Measurements from ENCODE around the gene ELOVL5. TPM values are rescaled to one million over a fixed set of nuclear protein-coding genes. Genes with fewer than 3 reads are reported as not detected.
"Not testable (repeated sequence)": the region's sequence is repeated elsewhere in the genome, so short reads cannot be mapped to it uniquely, and the experiment has no call there.

ELOVL5 gene, protein sequence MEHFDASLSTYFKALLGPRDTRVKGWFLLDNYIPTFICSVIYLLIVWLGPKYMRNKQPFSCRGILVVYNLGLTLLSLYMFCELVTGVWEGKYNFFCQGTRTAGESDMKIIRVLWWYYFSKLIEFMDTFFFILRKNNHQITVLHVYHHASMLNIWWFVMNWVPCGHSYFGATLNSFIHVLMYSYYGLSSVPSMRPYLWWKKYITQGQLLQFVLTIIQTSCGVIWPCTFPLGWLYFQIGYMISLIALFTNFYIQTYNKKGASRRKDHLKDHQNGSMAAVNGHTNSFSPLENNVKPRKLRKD
- polyA plus RNA-seq: 100 to 1,000 TPM in 2 of 3 donors, 10 to 100 TPM in 1; 38.8 to 302 (median 104) TPM

DNA sequence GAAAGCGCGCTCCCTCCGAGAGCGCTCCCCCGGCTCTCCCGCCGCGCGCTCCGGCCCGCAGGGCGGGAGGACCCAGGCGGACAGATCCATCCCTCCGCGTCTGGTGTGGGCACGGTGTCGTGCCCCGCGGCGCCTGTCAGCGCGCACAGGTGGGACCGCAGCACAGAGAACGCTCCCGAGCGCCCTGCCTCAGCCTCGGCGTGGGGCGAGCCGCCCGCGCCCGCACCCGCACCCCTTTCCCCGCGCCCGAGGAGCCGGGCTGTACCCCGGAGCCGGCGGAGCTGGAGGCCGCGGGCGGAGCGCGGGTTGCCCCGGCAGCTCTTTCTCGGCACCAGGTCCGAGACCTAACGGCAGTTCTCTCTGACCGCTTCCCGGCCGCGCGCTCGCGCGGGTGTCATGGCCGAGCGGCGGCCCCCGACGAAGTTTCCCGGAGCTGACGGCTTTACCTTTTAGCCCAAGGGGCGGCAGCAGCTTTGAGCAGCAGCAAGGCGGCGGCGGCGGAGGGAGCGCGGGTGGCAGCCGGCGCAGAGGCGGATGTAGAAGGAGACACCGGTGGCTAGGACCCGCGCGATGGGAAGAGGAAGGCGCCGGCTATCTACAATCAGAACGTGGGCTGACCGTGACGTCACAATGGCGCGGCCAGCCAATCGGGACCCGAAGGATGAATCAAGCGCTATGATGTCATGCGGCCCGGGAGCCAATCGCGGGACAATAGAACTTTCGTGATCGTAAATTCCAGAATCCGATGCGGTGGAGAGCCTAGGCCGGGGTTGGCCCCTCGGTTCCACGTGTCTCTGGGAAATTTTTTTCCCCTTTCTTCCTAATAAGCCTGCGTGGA, at the start of gene ELOVL5:
ELOVL5 (minus strand) TSS at position 580 of the 838 bp plus-strand sequence. CDS start 53,251 bp downstream, outside the sequence.
- 0% methylated on average over 74 to 101 of the region's 101 CpGs for WGBS, 3 donors

DNA sequence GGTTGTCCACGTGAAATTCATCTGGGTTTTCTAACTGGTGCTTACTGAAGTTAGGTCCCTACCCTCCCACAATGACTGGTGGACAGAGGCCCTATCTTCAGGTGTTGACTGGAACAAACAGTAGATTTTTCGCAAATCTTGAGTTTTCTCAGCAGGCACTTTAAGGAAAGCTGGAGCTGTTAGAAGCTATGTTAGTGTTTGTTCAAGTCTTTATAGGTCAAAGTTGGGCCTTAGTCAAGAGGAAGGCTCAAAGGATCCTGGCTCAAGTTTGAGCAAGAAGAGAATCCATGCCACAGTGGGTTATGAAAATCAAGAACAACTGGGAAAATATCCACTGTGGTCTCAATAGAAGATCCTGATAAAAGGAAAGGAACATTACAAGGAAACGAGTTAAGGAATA, 48.5 kb upstream of the ELOVL5 start:
- H3K27ac ChIP-seq (ENCODE audit: low read depth, low read length): no peak overlapping the region
- WGBS, 3 donors: 68 to 73% (median 69%) methylated on average over 3 of the region's 3 CpGs

More for the DNA sequence above, at the start of gene ELOVL5:
- peak within 1 kb of the TSS; percentile 97 for H3K27ac ChIP-seq (ENCODE audit: low read depth, low read length)

DNA sequence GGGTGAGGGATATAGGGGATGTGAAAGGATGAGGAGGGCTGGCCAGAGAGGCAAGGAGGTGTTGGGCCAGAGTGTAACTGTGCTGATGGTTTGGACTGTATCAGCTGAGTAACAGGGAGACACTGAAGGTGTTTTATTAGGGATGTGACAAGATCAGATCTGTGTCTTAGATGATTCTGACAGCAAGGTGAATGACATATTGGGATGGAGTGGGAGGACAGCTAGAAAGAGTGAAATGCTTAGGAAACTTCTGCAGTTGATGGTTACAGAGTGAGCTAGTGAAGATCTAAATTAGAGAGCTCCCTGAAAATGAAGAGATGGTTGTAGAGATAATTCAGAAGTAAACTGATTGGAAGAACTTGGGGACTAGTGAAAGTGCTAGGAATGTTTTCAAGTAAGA, 47.2 kb upstream of the ELOVL5 start:
- H3K27ac ChIP-seq (ENCODE audit: low read depth, low read length): no peak overlapping the region

DNA sequence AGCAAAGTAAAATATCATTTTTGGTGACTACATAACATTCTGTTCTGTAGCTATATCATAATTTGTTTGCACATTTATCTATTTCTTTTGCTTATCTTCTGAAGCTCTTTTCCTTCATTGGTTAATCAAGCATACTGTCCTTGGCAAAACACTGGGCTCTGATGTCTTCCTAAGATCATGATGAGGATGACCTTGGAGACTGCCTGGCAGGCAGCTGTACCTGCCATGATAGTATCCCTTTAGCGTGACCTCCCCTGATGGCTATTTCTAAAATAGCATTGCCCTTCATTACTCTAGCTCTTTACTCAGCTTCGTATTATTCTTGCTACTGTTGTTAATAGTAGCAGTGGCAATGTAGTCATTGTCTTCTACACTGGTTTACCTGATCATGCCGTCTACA, 46.0 kb upstream of the ELOVL5 start:
- H3K27ac ChIP-seq (ENCODE audit: low read depth, low read length): no peak overlapping the region
- WGBS, 3 donors: 78 to 96% (median 94%) methylated on average over 3 of the region's 3 CpGs

DNA sequence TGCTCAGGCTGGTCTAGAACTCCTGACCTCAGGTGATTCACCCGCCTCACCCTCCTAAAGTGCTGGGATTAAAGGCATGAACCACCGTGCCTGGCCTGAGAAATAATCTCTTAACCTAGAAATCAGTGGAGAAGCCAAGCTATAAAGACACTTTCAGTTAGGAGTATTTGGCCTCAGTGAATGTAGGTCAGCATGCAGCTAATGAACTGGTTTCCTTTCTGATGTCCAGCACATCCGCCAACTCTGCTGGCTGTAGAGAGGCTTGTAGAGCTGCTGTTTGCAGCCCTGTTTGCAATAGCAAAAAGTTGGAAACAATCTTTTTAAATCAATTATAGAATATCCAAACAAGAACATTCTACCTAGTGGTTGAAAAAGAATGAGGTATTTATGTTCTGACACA, 42.4 kb upstream of the ELOVL5 start:
- WGBS, 3 donors: 61 to 74% (median 63%) methylated on average over 3 of the region's 3 CpGs
- no peak overlapping the region for H3K27ac ChIP-seq (ENCODE audit: low read depth, low read length)

DNA sequence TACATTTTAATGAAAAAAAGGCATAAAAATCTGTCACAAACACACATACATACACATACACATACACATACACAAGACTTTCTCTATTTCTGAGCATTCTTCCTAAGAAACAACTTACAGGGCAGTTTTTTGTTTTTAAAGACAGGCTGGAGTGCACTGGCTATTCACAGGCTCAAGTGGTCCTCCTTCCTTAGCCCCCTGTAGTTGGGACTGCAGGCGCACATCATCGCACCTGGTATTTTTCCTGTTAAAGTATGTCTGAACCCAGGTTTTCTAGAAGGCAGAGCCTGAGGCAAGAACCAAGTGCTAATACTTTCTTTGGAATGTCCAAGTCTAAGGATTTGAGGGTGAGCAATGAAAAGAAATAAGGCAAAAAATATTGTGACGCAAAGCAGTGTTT, 41.3 kb upstream of the ELOVL5 start:
- WGBS, 3 donors: 83 to 98% (median 84%) methylated on average over 3 of the region's 3 CpGs
- H3K27ac ChIP-seq (ENCODE audit: low read depth, low read length): no peak overlapping the region

DNA sequence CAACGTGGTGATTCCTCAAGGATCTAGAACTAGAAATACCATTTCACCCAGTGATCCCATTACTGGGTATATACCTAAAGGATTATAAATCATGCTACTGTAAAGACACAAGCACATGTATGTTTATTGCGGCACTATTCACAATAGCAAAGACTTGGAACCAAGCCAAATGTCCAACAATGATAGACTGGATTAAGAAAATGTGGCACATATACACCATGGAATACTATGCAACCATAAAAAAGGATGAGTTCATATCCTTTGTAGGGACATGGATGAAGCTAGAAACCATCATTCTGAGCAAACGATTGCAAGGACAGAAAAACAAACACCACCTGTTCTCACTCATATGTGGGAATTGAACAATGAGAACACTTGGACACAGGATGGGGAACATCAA, 39.9 kb upstream of the ELOVL5 start:
- H3K27ac ChIP-seq (ENCODE audit: low read depth, low read length): not testable (repeated sequence)
- WGBS, 3 donors: 73 to 92% (median 80%) methylated on average over 3 of the region's 3 CpGs

DNA sequence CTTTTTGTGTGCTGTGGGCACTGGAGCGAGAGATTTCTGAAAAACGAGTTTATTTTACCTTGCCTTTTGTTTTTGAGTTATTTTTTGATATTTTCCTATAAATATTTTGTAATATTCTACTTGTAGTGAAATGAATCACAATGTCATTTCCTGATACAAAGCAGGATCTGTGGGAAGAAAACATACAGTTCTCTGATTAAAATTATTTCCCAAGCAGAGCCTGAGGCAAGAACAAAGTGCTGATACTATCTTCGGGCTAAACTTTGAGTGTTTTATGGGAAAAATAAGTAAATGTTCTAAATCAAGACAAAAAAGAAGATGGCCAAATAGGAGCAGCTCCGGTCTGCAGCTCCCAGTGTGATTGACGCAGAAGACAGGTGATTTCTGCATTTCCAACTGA, 33.7 kb upstream of the ELOVL5 start:
- no peak overlapping the region for H3K27ac ChIP-seq (ENCODE audit: low read depth, low read length)
- WGBS, 3 donors: 79 to 94% (median 82%) methylated on average over 5 of the region's 5 CpGs

DNA sequence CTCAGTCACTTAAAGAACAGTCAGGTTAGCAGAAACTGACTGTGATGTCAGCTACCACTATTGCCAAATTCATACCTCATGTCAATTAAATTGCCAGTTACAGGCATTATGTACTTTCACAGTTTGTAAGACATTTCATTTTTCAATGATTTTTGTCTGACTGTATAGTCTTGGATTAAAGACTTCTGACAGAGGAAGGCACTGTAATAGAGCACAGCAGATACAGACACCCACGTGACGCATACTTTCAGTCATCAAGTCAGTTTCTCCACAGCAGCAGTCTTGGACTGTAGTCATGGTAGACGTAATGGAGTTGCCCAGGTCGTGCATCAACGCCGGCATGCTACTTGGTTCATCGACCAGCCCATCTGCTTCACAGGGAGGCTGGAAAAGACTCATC, 29.5 kb upstream of the ELOVL5 start:
- no peak overlapping the region for H3K27ac ChIP-seq (ENCODE audit: low read depth, low read length)
- 92 to 95% (median 94%) methylated on average over 7 of the region's 7 CpGs for WGBS, 3 donors

DNA sequence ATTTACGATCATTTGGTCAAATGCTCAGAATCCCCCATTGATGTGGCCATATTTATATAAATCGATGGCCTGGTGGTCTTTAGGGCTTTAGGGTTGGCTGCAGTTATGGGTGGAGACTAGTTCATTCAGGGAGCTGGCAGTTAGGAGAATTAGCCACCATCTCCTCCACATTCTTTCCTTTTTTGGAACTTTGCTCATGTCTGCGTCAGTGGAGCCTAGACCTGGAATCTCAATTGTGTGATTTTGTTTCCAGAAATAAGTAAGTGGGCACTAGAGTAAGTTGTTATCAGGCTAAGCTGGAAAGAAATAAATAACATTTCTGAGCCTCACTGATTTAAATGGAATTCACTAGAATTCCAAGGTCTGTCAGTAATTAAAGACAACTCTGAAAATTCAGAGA, 29.0 kb upstream of the ELOVL5 start:
- 73 to 81% (median 79%) methylated on average over 3 of the region's 3 CpGs for WGBS, 3 donors
- no peak overlapping the region for H3K27ac ChIP-seq (ENCODE audit: low read depth, low read length)

DNA sequence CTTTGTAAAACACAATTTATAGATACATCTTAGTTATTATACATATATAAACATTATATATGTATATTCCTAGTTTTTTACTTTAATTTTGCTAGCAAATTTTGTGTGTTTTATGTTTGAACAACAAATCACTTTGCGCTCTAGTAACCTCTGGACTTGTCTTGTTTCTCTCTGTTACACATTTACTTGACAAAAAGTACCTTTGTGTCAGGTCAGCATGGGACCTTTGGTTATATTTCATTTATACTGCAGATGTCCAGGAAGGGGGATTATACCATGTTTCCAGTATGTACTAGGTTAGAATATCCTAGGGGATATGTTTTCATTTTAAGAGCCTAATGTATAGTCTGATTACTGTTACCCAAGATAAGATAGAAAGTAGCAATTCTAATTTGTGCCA, 28.5 kb upstream of the ELOVL5 start:
- H3K27ac ChIP-seq (ENCODE audit: low read depth, low read length): no peak overlapping the region
- WGBS, 3 donors: 76 to 100% (median 92%) methylated on average over 1 of the region's 1 CpG

DNA sequence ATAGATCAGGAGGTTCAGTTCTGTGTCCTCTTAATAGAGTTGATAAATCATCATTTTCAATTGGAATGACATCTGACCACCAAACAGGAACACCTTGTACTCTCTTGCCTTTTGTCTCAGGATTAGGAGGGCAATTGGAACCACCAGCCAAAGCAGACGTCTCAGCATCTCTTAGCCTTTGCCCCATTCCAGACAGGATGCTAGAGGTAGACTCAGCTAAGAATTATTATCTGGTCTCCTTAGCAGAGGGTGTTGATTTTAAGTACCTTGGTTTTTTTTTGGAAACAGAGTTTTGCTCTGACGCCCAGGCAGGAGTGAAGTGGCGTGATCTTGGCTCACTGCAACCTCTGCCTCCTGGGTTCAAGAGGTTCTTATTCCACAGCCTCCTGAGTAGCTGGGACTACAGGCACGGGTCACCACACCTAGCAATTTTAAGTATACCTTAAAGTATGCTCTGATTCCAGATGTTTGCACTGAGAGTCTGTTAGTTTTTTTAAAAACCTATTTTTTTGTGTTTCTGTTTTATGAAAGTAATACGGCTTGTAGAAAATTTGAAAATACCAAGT, 28.0 kb upstream of the ELOVL5 start:
- whole genome bisulfite sequencing, 3 donors: 82 to 89% (median 85%) methylated on average over 5 of the region's 5 CpGs
- no peak overlapping the region for H3K27ac ChIP-seq (ENCODE audit: low read depth, low read length)

DNA sequence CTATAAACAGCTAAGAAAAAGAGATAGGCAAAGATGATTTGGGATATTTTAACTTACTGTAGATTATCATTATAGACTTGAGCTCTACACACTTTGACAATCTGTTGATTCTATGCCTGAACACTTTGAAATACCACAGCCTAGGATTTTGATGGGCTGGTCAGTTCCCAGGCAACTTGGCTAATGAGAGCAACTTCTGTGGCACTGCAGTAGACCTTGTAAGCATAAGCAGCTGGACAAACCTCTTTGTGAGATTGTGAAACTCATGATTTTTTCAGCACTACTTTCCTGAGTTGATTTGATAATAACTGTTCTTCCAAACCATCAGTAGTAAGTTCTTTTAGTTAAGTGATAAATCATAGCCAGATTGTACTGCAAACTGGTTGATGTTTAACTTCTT, 27.1 kb upstream of the ELOVL5 start:
- H3K27ac ChIP-seq (ENCODE audit: low read depth, low read length): no peak overlapping the region

DNA sequence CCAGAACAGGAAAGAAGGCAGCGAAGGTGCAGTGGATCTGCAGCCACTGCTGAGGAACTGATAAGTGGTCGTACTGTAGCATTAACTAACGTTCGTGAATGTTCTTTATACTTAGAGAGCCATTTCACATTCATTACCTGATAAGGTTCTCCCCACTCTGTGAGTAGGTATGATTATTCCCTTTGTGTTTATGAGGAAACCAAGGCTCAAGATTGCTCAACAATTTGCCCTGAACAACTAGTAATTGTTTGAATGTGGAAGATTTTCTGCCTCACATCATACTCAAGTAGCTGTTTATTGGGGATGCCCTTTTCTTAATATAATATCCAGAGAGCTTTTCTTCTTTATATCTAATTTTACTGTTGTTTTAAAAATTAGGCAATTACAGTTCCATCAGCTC, 24.9 kb upstream of the ELOVL5 start:
- no peak overlapping the region for H3K27ac ChIP-seq (ENCODE audit: low read depth, low read length)
- WGBS, 3 donors: 68 to 86% (median 82%) methylated on average over 4 of the region's 4 CpGs

DNA sequence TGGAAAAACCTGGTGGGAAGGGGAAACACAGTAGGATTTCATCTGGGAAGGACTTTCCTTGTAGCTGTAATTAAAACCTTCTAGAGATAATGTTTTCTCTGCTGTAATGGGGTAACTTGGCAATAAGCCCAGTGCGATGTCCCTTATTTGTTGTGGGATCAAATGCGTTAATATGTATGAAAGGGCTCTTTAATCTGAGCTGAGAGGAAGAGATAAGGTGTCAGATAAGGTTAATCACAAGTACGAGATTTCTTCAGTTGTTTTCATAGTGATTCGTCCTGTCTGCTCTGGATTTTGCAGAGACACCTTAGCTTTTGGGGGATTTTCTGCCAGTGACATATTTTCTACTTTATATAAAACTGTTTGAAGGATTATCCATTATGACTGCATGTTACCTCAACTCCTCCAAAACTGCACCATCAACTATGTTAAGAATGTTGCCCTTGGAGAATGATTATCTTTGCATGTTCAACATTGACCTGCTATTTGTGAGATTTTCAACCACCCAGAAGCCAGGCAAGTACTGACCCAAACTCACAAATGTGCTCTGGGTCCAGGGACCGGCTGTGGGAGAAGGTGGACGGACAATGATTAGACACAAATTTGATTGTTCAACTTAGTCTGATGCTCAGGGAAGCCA, 21.2 kb upstream of the ELOVL5 start:
- WGBS, 3 donors: 43 to 79% (median 76%) methylated on average over 6 of the region's 6 CpGs
- H3K27ac ChIP-seq (ENCODE audit: low read depth, low read length): no peak overlapping the region

DNA sequence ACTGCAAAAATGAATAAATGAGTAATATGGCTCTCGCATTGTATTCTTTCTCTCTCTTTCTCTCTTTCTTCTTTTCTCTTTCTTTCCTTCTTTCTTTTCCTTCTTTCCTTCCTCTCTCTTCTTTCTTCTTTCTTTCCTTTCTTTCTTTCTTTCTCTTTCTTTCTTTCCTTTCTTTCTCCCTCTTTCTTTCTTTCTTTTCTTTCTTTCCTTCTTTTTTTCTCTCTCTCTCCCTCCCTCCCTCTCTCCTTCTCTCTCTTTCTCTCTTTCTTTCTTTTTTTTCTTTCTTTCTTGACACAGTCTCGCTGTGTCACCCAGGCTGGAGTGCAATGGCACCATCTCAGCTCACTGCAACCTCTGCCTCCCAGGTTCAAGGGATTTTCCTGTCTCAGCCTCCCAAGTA, 20.3 kb upstream of the ELOVL5 start:
- H3K27ac ChIP-seq (ENCODE audit: low read depth, low read length): no peak overlapping the region
- WGBS, 3 donors: 92 to 98% (median 96%) methylated on average over 2 of the region's 2 CpGs

DNA sequence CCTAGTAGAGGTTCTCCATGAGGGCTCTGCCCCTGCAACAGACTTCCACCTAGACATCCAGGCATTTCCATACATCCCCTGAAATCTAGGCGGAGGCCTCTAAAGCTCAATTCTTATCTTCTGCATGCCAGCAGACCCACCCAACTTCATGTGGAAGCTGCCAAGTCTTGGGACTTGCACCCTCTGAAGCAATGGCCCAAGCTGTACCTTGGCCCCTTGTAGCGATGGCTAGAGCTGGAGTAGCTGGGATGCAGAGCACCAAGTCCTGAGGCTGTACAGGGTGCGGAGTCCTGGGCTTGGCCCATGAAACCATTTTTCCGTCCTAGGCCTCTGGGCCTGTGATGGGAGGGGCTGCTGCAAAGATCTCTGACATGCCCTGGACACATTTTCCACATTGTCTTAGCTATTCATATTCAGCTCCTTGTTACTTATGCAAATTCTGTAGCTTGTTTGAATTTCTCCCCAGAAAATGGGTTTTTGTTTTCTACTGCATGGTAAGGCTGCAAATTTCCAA, 17.4 kb upstream of the ELOVL5 start:
- 91 to 99% (median 95%) methylated on average over 4 of the region's 4 CpGs for WGBS, 3 donors
- H3K27ac ChIP-seq (ENCODE audit: low read depth, low read length): no peak overlapping the region

DNA sequence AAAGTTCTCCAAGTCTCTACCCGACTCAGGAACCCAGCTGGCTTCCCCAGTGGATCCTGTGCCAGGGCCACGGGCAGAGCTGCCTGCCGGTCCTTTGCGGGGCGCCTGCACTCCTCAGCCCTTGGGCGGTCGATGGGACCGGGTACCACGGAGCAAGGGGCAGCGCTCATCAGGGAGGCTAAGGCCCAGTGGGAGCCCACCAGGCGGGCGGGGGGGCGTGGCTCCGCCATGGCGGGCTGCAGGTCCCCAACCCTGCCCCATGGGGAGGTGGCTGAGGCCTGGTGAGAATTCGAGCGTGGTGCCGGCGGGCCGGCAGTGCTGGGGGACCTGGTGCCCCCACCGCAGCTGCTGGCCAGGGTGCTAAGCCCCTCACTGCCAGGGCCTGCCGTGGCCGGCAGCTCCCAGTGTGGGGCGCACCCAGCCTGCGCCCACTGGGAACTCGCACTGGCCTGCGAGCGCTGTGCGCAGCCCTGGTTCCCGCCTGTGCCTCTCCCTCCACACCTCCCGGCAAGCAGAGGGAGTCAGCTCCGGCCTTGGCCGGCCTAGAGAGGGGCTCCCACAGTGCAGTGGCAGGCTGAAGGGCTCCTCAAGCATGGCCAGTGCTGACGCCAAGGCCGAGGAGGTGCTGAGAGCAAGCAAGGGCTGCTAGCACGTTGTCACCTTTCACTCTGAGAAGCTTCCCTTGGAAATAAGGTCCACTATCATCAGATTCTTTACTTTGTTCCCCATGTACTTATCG, 14.8 kb upstream of the ELOVL5 start:
- WGBS, 3 donors: 95 to 96% (median 96%) methylated on average over 37 of the region's 37 CpGs
- H3K27ac ChIP-seq (ENCODE audit: low read depth, low read length): no peak overlapping the region
